OCI-LY1 (cell line): ENCODE results near the gene EEF1AKMT4.

Experiments used
- CTCF ChIP-seq: fragments of 200-600 bp; sonication (generic), shearing (Covaris generic); IDR thresholded peaks from 2 replicates; pipeline ENCODE4 v1.5.1; 2017; ENCODE audit warnings: mild to moderate bottlenecking, antibody characterized with exemption, low read length, moderate library complexity, mixed read lengths
- EZH2 ChIP-seq: fragments of 200-600 bp; sonication (generic), shearing (Covaris generic); IDR thresholded peaks from 2 replicates; pipeline ENCODE4 v1.8.0; 2017; ENCODE audit warnings: borderline replicate concordance, mixed run types, mild to moderate bottlenecking, antibody characterized with exemption, low read length, moderate library complexity, mixed read lengths

GRCh38 chr3:184236033-184236410, 13.4 kb upstream of the EEF1AKMT4 start:
- TF ChIP-seq CTCF: no peak
- no peak for TF ChIP-seq EZH2
